Stimulated activated CD4-positive, alpha-beta T cell treated with anti-CD3 and anti-CD28 coated beads, Interleukin-4, amount 100 ng/mL, for 48 hours (primary cell): ENCODE results near the gene KCNA2.

Source experiments
- DNase-seq, 2 donors: peaks; one replicate each; pipeline ENCODE4 v3.0.0-alpha.2; 2020; ENCODE audit warnings: low read depth in 2 of 2

KCNA2 gene

GRCh38 chr1:110566836-110567235 lies 39.3 kb downstream of the KCNA2 start:
- DNase-seq: no peak

- no peak for DNase-seq
Observed at GRCh38 chr1:110565565-110565964, 40.6 kb downstream of the KCNA2 start.

GRCh38 chr1:110563089-110563488 lies 43.1 kb downstream of the KCNA2 start:
- DNase-seq: no peak

GRCh38 chr1:110561596-110561995 lies 44.6 kb downstream of the KCNA2 start:
- DNase-seq: no peak

- no peak for DNase-seq
Observed at GRCh38 chr1:110559157-110559556, 47.0 kb downstream of the KCNA2 start.

- DNase-seq: no peak
Observed at GRCh38 chr1:110557481-110557880, 48.7 kb downstream of the KCNA2 start.

GRCh38 chr1:110556471-110556807 lies 49.7 kb downstream of the KCNA2 start:
- DNase-seq: no peak

GRCh38 chr1:110555807-110556470 lies 50.2 kb downstream of the KCNA2 start:
- DNase-seq: no peak

GRCh38 chr1:110554871-110555801 lies 51.0 kb downstream of the KCNA2 start:
- peak; percentile 43 to 49 for DNase-seq

- no peak for DNase-seq
Observed at GRCh38 chr1:110551278-110551809, 54.8 kb downstream of the KCNA2 start.

- DNase-seq: no peak
Observed at GRCh38 chr1:110549831-110550230, 56.3 kb downstream of the KCNA2 start.

GRCh38 chr1:110548381-110548780 lies 57.8 kb downstream of the KCNA2 start:
- no peak for DNase-seq

- no peak for DNase-seq
Observed at GRCh38 chr1:110547017-110547416, 59.1 kb downstream of the KCNA2 start.

GRCh38 chr1:110545492-110545891 lies 60.7 kb downstream of the KCNA2 start:
- no peak for DNase-seq

GRCh38 chr1:110544753-110545152 lies 61.4 kb downstream of the KCNA2 start:
- no peak for DNase-seq
